Right lobe of liver (tissue), 6 donors: ENCODE results near the gene NFASC. TPM values are rescaled to one million over a fixed set of nuclear protein-coding genes. Genes with fewer than 3 reads are reported as not detected.

ENCODE experiments used
- ATAC-seq, 4 donors: fragments of 200-7000 bp; cut with Tn5 transposase; one replicate each; pipeline ENCODE4 v1.9.1; 2020; ENCODE audit warnings: mild to moderate bottlenecking in 4 of 4, moderate library complexity in 4 of 4
- DNase-seq, 3 donors: peaks; one replicate each; pipeline ENCODE4 v3.0.0-alpha.2; 2020
- H3K27ac ChIP-seq, 3 donors: fragments of 200-600 bp; one replicate each; pipeline ENCODE4 v1.8.0; 2022
- H3K27me3 ChIP-seq, 2 donors: fragments of 200-600 bp; one replicate each; pipeline ENCODE4 v1.8.0; 2022
- H3K36me3 ChIP-seq, 4 donors: fragments of 200-600 bp; sonication (generic) in 1 of 4; one replicate each; pipeline versions ENCODE4 v1.5.1 to v1.8.0; 2017 to 2022; ENCODE audit warnings: control low read depth in 1 of 4
- H3K4me1 ChIP-seq, 4 donors: fragments of 200-600 bp; sonication (generic) in 1 of 4; one replicate each; pipeline versions ENCODE4 v1.5.1 to v1.8.0; 2017 to 2022; ENCODE audit warnings: control low read depth in 1 of 4
- H3K4me3 ChIP-seq, 3 donors: fragments of 200-600 bp; one replicate each; pipeline ENCODE4 v1.8.0; 2022
- H3K9me3 ChIP-seq, 4 donors: fragments of 200-600 bp; sonication (generic) in 1 of 4; one replicate each; pipeline versions ENCODE4 v1.5.1 to v1.8.0; 2017 to 2022; ENCODE audit warnings: control low read depth in 1 of 4
- POLR2A ChIP-seq: fragments of 450-650 bp; IDR thresholded peaks from one replicate; pipeline ENCODE4 v1.6.1; 2017; ENCODE audit warnings: antibody characterized with exemption, mild to moderate bottlenecking
- WGBS: methylation state at CpG from one replicate; pipeline ENCODE4 v1.1.6; 2018; ENCODE audit warnings: low coverage, low lambda C conversion rate; ENCODE audit not compliant: insufficient coverage; ENCODE audit errors: missing lambda C conversion rate; 5-methylcytosine and 5-hydroxymethylcytosine counted together
- intact Hi-C, 2 donors: fragments of 100-400 bp; cut with DNase I; formaldehyde crosslinking; loops; one replicate each; pipeline versions ENCODE4 v1.11.2 to v1.14.1; 2022
- total RNA-seq, 6 experiments: library from RNA; depleted of rRNA in 2 of 6; stranded (reverse); fragments of >200 nt in 2 of 6; fragmentation: NEBNext Ultra II Directional in 3 of 6; extraction: Animal tissue kit (Norgen Biotek cat#: 25700) in 3 of 6; gene quantifications; one replicate each; pipeline versions ENCODE4 v1.1.0 to v1.2.4, GENCODE V29; 2016 to 2023
- TF ChIP-seq, protein P1 (sequence below), 4 donors: fragments of 200-600 bp in 3 of 4; fragments of 450-650 bp in 1 of 4; IDR thresholded peaks; one replicate each; pipeline versions ENCODE4 v1.5.1 to v1.8.0; 2016 to 2022; ENCODE audit warnings: antibody characterized with exemption in 4 of 4, mild to moderate bottlenecking in 2 of 4
- donor health status: DM: no; HTN: yes; CAD: no.
- donor health status: DM: no; HTN: no; CAD: no.
- donor health status: DM: no; HTN: no; CAD: no.
- donor health status: DM: no; HTN: yes; CAD: no.
- donor health status: DM: no; HTN: yes; CAD: no.

The NFASC gene
- total RNA-seq, 6 experiments from 2014 or later = 3.2 to 7.8 (median 5.6) TPM

DNA sequence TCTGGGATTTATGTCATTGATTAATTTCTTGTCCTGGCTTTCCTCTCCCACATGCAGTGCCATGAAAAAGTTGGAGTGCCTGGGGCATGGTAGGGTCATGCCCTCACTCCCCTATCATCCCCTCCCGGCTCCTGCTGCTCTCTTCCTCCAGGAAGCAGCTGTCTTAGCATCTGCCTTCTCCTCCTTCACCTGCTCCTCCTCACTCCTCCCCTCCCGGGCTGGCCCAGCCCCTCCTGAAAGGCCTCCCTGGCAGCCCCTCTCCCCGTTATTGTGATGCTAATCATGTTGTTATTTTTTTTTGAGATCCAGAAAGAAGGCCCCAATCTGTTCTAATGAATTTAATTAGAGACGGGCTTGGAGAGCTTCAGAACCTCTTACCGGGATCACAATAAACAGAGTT is 36.3 kb upstream of the NFASC start:
- Histone ChIP-seq H3K4me3 (no peak overlapping the region), H3K4me1 (no peaks in the 10 kb centered on the region), H3K36me3 (no peaks in the 10 kb centered on the region), H3K9me3 (no peaks in the 10 kb centered on the region), H3K27ac (no peak overlapping the region), H3K27me3 (no peaks in the 10 kb centered on the region)
- ATAC-seq (no peak), DNase-seq (no peak)
- TF ChIP-seq, protein P1, sequence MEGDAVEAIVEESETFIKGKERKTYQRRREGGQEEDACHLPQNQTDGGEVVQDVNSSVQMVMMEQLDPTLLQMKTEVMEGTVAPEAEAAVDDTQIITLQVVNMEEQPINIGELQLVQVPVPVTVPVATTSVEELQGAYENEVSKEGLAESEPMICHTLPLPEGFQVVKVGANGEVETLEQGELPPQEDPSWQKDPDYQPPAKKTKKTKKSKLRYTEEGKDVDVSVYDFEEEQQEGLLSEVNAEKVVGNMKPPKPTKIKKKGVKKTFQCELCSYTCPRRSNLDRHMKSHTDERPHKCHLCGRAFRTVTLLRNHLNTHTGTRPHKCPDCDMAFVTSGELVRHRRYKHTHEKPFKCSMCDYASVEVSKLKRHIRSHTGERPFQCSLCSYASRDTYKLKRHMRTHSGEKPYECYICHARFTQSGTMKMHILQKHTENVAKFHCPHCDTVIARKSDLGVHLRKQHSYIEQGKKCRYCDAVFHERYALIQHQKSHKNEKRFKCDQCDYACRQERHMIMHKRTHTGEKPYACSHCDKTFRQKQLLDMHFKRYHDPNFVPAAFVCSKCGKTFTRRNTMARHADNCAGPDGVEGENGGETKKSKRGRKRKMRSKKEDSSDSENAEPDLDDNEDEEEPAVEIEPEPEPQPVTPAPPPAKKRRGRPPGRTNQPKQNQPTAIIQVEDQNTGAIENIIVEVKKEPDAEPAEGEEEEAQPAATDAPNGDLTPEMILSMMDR (IDR thresholded peaks at IDR 0.05) = no peak
- no peak for TF ChIP-seq POLR2A
- 25% methylated on average over 5 of the region's 5 CpGs for WGBS
- intact Hi-C loops = no loop called here

DNA sequence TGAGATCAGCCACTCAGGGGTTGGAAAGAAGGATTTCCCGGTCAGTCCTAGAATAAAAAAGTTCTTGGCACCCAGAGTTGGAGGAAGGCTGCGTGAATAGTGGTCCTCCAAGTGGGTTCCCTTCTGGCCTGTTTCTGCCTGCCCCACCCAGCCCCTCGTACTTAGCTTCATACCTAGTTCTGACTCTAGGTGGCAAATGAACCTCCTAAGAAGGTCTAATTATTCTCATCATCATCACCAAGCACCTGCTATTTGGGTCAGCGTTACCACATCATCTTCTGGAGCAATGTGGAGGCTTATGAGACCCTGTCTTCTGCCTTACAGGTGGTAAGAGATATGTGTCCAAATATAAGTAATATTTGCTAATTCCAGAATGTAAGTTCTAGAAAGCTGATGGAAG is 35.9 kb upstream of the NFASC start:
- whole genome bisulfite sequencing = 34% methylated on average over 3 of the region's 4 CpGs
- Histone ChIP-seq H3K4me1 (no peaks in the 10 kb centered on the region), H3K27ac (no peak overlapping the region), H3K4me3 (no peak overlapping the region), H3K36me3 (no peaks in the 10 kb centered on the region), H3K9me3 (no peaks in the 10 kb centered on the region), H3K27me3 (no peaks in the 10 kb centered on the region)
- DNase-seq (no peak), ATAC-seq (no peak)
- intact Hi-C loops = no loop called here
- TF ChIP-seq POLR2A = no peak

DNA sequence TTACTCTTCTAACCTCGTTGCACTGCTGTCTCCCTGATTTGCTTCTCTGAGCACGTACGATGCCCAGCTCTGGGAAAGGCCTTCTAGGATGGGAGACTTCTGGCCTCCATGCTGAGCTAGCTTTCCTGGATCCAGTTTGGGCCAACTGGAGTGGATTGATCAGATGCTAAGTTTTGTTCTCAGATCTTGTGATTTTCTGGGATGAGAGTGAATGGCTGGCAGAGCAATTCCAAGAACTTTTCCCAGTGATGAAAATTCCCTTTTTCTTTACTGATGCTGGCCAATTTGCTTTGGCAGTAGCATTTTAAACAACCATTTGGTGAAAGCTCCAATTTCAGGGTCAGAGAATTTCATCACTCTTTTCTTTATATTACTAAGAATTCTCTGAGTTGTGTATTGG is 34.9 kb upstream of the NFASC start:
- Histone ChIP-seq H3K27me3 (no peaks in the 10 kb centered on the region), H3K36me3 (no peaks in the 10 kb centered on the region), H3K27ac (no peak overlapping the region), H3K4me1 (no peaks in the 10 kb centered on the region), H3K9me3 (no peaks in the 10 kb centered on the region), H3K4me3 (no peak overlapping the region)
- DNase-seq (no peak), ATAC-seq (no peak)
- intact Hi-C loops = no loop called here
- TF ChIP-seq POLR2A = no peak
- TF ChIP-seq, protein P1 (IDR thresholded peaks at IDR 0.05) = no peak
- 67% methylated on average over 2 of the region's 3 CpGs for WGBS

DNA sequence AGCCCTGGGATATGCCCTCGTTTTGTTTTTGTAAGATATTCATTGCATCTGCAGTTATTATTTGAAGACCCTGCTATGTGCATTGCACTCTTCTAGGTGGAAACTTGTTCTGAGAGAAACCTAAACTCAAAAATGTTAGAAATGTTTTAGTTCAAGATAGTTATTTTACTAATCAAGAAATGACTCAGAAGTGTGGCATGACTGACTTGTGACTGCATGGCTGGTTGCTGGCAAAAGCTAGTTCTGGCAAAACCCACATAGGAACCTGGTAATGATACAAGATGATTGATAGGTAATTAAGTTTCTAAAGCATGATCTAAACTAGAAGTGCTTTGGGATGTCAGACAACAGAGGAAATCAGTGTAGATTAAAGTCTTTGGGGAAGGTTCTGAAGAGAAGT is 33.8 kb upstream of the NFASC start:
- Histone ChIP-seq H3K36me3 (no peaks in the 10 kb centered on the region), H3K27ac (no peak overlapping the region), H3K9me3 (no peaks in the 10 kb centered on the region), H3K27me3 (no peaks in the 10 kb centered on the region), H3K4me1 (no peaks in the 10 kb centered on the region), H3K4me3 (no peak overlapping the region)
- no peak for ATAC-seq
- WGBS = 35% methylated on average over 1 of the region's 1 CpG
- intact Hi-C loops = no loop called here
- DNase-seq = no peak
- TF ChIP-seq POLR2A = no peak
- TF ChIP-seq, protein P1 (IDR thresholded peaks at IDR 0.05) = no peak

DNA sequence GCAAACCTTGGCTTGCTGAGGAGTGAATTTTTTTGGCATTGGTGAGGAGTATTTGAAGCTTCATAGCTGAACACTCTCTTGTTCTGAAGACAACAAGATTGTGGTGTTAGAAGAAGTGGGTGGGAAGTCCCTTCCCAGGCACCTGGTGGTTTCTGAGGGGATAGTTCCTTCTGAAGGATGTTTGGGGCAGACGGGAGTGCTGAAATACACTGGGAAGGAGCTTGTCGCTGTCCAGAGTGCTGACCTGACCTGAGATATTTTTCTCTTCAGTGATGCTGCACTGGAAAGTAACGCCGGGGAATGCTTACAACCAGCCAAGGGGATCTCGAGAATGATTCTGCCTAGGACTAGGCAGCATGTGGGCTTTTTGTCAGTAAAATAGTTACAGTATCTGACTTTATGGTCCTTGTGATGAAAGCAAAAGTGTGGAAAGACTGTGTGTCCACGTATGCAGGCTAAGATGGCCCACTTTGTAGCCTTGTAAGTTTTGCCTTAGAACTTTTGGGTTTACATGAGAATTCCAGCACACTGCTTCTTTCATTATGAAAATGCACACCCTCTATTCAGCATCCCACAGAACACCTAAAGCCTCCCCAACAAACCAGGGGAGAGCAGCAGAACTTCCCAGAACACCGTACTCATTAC is 33.1 kb upstream of the NFASC start:
- WGBS = 21% methylated on average over 6 of the region's 7 CpGs
- H3K36me3 ChIP-seq = no peaks in the 10 kb centered on the region
- H3K27me3 ChIP-seq = no peaks in the 10 kb centered on the region
- no peak overlapping the region for H3K27ac ChIP-seq
- DNase-seq = peak in 1 of 3 donors; percentile 21
- H3K9me3 ChIP-seq = no peaks in the 10 kb centered on the region
- TF ChIP-seq, protein P1 (IDR thresholded peaks at IDR 0.05) = no peak
- TF ChIP-seq POLR2A = no peak
- no peaks in the 10 kb centered on the region for H3K4me1 ChIP-seq
- intact Hi-C loops = no loop called here
- H3K4me3 ChIP-seq = no peak overlapping the region
- peak; percentile 47 to 65 (median 51) for ATAC-seq
